ENCODE results near the gene NARF.

DNA sequence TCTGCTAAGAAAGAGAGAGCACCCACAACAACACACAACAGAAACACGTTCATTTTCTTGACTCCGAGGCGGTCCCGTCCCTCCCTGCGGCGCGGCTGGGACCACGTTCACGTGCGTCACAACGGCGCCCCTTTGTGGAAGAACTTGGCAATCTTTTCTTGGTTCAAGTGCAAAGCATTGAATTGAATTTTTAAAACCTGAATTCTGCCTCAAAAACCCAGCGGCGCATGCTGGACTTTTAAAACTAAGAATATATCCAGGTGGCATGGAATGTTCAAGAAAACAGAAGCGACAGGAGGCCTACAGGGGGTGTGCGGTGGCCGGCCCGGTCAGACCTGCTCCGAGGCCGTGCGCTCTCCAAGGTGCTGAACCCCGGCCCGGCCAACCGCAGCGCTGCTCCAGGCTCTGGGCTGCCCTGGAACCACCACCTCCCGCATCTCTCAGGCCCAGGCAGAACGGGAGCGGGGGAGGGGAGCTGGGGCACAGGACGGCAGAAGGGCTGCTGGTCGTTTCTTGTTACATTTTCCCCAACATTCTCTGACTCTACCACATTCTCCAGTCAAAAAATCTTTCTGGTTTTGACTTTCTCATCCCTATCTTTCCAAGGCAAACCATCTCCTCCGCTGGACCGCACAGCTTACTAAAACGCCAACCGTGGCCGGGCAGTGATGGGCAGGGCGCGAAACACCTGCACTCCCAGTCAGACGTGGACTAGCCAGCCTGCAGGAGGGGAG is 43.8 kb upstream of the NARF start:
- TF ChIP-seq, protein P1, sequence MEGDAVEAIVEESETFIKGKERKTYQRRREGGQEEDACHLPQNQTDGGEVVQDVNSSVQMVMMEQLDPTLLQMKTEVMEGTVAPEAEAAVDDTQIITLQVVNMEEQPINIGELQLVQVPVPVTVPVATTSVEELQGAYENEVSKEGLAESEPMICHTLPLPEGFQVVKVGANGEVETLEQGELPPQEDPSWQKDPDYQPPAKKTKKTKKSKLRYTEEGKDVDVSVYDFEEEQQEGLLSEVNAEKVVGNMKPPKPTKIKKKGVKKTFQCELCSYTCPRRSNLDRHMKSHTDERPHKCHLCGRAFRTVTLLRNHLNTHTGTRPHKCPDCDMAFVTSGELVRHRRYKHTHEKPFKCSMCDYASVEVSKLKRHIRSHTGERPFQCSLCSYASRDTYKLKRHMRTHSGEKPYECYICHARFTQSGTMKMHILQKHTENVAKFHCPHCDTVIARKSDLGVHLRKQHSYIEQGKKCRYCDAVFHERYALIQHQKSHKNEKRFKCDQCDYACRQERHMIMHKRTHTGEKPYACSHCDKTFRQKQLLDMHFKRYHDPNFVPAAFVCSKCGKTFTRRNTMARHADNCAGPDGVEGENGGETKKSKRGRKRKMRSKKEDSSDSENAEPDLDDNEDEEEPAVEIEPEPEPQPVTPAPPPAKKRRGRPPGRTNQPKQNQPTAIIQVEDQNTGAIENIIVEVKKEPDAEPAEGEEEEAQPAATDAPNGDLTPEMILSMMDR (IDR thresholded peaks at IDR 0.05; ENCODE audit: insufficient read depth, low read length, poor library complexity, severe bottlenecking), result no peak
- no peak for TF ChIP-seq EZH2phosphoT487 (conservative IDR thresholded peaks at IDR 0.05; ENCODE audit: low read length)

Data from SU-DHL-6 (cell line).